ENCODE measurements around the gene TMEM51.

Gene TMEM51

GRCh38 chr1:15222653-15223303 is 69.2 kb downstream of the TMEM51 start:
- no peak for DNase-seq

- DNase-seq, result no peak
These were observed 70.8 kb downstream of the TMEM51 start for GRCh38 chr1:15224259-15224869.

- DNase-seq, result no peak
These were observed 71.4 kb downstream of the TMEM51 start for GRCh38 chr1:15224974-15225373.

GRCh38 chr1:15225461-15225860 is 71.9 kb downstream of the TMEM51 start:
- no peak for DNase-seq

- no peak for DNase-seq
These were observed 73.1 kb downstream of the TMEM51 start for GRCh38 chr1:15226388-15227255.

GRCh38 chr1:15229707-15230131 is 76.2 kb downstream of the TMEM51 start:
- no peak for DNase-seq

GRCh38 chr1:15231714-15232201 is 78.2 kb downstream of the TMEM51 start:
- DNase-seq, result no peak

GRCh38 chr1:15233689-15234088 is 80.1 kb downstream of the TMEM51 start:
- no peak for DNase-seq

- DNase-seq, result no peak
These were observed 82.8 kb downstream of the TMEM51 start for GRCh38 chr1:15236321-15236721.

GRCh38 chr1:15236746-15237145 is 83.2 kb downstream of the TMEM51 start:
- DNase-seq, result no peak

GRCh38 chr1:15238789-15239188 is 85.2 kb downstream of the TMEM51 start:
- DNase-seq, result no peak

- DNase-seq, result no peak
These were observed 89.2 kb downstream of the TMEM51 start for GRCh38 chr1:15242766-15243165.

- DNase-seq, result no peak
These were observed 89.9 kb downstream of the TMEM51 start for GRCh38 chr1:15243275-15244043.

- no peak for DNase-seq
These were observed 91.3 kb downstream of the TMEM51 start for GRCh38 chr1:15244813-15245212.

- DNase-seq, result no peak
These were observed 92.2 kb downstream of the TMEM51 start for GRCh38 chr1:15245593-15246360.

- DNase-seq, result peak; percentile 68
These were observed 93.5 kb downstream of the TMEM51 start, which contains the start of gene FHAD1 for GRCh38 chr1:15246960-15247614. TSS of gene FHAD1 (plus strand) at chr1:15247223. CDS start at chr1:15251785, 4,562 bp downstream.

GRCh38 chr1:15248216-15248615 is 94.7 kb downstream of the TMEM51 start:
- DNase-seq, result no peak

GRCh38 chr1:15249081-15249480 is 95.5 kb downstream of the TMEM51 start:
- DNase-seq, result no peak

GRCh38 chr1:15251857-15252835 is 98.6 kb downstream of the TMEM51 start:
- no peak for DNase-seq

GRCh38 chr1:15254559-15254958 is 101.0 kb downstream of the TMEM51 start:
- DNase-seq, result no peak
